T-helper 1 cell treated with Interleukin-12 subunit alpha and Interleukin-12 subunit beta and Interleukin-4 antibody, amounts not matched to agents 30 μg/mL and 1 μg/mL, for 36 hours (primary cell): ENCODE results near the gene GCK.

Source experiments
- H3K27ac Mint-ChIP-seq: one replicate; pipeline ENCODE4 v1.8.0; 2021; ENCODE audit warnings: mild to moderate bottlenecking, mixed read lengths
- H3K27me3 Mint-ChIP-seq: one replicate; pipeline ENCODE4 v1.8.0; 2021; ENCODE audit warnings: low read depth, mixed read lengths
- H3K36me3 Mint-ChIP-seq: one replicate; pipeline ENCODE4 v1.8.0; 2021; ENCODE audit warnings: low read depth, mixed read lengths
- H3K4me1 Mint-ChIP-seq: one replicate; pipeline ENCODE4 v1.8.0; 2021; ENCODE audit warnings: low read depth, mixed read lengths
- H3K4me3 Mint-ChIP-seq: one replicate; pipeline ENCODE4 v1.8.0; 2021; ENCODE audit warnings: mild to moderate bottlenecking, moderate library complexity, mixed read lengths
- H3K9me3 Mint-ChIP-seq: one replicate; pipeline ENCODE4 v1.8.0; 2021; ENCODE audit warnings: mixed read lengths

GCK gene

DNA sequence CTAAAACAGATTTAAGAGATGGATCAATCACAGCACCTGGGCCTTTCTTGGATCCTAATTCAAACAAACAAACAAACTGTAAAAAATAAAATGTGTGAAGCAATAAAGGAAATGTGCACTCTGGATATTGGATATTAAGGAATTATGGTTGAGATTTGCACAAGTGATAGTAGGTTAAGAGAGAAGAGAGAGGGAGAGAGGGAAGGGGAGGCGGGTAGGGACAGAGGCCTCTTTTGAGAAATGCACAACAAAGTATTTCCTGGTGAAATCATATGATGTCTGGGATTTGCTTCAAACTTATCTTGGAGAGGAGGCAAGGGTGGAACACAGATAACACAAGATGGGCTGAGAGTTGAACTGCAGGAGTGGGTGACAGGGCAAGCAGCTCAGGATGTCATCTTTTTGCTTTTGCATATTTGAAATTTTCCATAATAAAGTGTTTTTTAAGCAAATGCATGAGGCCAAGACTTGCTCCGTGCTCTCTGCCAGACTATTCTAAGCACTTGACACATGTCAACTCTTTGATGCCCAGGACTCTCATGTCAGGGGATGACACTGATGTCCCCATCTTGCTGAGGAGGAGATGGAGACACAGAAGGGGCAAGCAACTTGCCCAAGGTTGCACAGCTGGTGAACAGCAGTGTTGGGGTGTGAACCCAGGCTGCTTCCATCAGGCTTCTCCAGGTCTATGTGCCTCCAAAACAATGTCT is 94.2 kb downstream of the GCK start:
- Mint-ChIP-seq H3K9me3 (no peaks in the 10 kb centered on the region), H3K4me3 (no peak overlapping the region), H3K4me1 (peaks cover 17% of the 10 kb centered on the region), H3K27me3 (no peaks in the 10 kb centered on the region), H3K36me3 (no peaks in the 10 kb centered on the region), H3K27ac (no peak overlapping the region)

DNA sequence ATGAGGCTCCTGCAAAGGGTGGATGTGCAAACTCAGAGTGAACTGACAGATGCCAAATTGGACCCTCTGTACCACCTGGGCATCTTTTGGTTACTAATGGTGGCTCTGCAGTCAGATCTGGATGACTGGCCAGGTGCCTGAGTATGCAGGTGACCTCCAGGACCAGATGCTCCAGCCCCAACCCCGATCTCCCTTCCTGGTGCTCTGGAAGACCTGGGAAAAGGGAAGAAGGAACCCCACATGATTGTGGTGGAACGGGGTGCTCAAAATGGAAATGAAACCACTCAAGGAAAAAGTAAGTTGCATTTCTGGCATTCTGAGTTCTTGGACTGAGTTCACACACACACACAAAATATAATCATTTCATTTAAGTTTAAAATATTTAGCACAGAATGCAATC is 94.9 kb downstream of the GCK start:
- Mint-ChIP-seq H3K4me3 (no peak overlapping the region), H3K36me3 (no peaks in the 10 kb centered on the region), H3K27me3 (no peaks in the 10 kb centered on the region), H3K4me1 (peaks cover 17% of the 10 kb centered on the region), H3K27ac (no peak overlapping the region), H3K9me3 (no peaks in the 10 kb centered on the region)
